HCT116 (cell line): ENCODE data around the gene RNU1-1.
"Not testable (repeated sequence)": the region's sequence is repeated elsewhere in the genome, so short reads cannot be mapped to it uniquely, and the experiment has no call there.

Experiments
- FOSL1 ChIP-seq: IDR thresholded peaks from 2 replicates; pipeline ENCODE4 v1.6.1; 2012; ENCODE audit warnings: low read depth
- POLR2AphosphoS5 ChIP-seq: IDR thresholded peaks from 2 replicates; pipeline ENCODE4 v1.6.1; 2011; ENCODE audit warnings: mild to moderate bottlenecking, low read depth, low read length, moderate library complexity
- SRF ChIP-seq: IDR thresholded peaks from 2 replicates; pipeline ENCODE4 v1.6.1; 2012; ENCODE audit warnings: low read depth
- TCF7L2 ChIP-seq: IDR thresholded peaks from 2 replicates; pipeline ENCODE4 v1.7.0; 2011; ENCODE audit warnings: borderline replicate concordance, inconsistent platforms; ENCODE audit not compliant: insufficient read depth, insufficient read length; ENCODE audit errors: extremely low read depth
- YY1 ChIP-seq: IDR thresholded peaks from 2 replicates; pipeline ENCODE4 v1.6.1; 2011; ENCODE audit warnings: low read length, low read depth, moderate library complexity, mild to moderate bottlenecking; ENCODE audit not compliant: insufficient replicate concordance; ENCODE audit errors: extremely low read depth
- ZNF274 ChIP-seq: fragments of 200-500 bp; sonication (Bioruptor generic); IDR thresholded peaks from 2 replicates; pipeline ENCODE4 v1.6.1; 2014; ENCODE audit warnings: mild to moderate bottlenecking, low read depth, low read length, inconsistent platforms
- TF ChIP-seq, protein P1 (sequence below), 3 experiments: fragments of 200-600 bp in 1 of 3; sonication (generic) in 1 of 3; IDR thresholded peaks in 2 of 3; conservative IDR thresholded peaks in 1 of 3; 2 replicates each; pipeline ENCODE4 v1.5.1; 2012 to 2017; ENCODE audit warnings: low read depth in 2 of 3, low read length in 2 of 3, antibody characterized with exemption in 1 of 3, borderline replicate concordance in 1 of 3, control low read depth in 1 of 3, mild to moderate bottlenecking in 1 of 3, mixed read lengths in 1 of 3, mixed run types in 1 of 3, moderate library complexity in 1 of 3; ENCODE audit not compliant: insufficient read depth in 1 of 3
- TF ChIP-seq, protein P2 (sequence below): IDR thresholded peaks from 2 replicates; pipeline ENCODE4 v1.6.1; 2012

DNA sequence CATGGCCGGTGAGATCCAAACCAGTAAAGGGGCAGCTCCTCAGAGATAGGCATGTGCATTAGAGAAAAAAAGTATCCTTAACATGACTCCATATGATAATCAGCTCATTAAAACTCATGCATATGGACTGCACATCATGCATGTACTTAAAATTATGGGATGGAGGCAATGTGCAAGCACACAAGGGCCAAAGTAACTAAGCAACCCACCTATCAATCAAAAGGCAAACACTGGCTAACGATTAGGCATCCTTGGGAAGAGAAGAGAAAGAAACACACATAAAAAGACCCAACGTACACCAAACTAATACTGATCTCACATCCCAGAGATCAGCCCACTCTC is 4.8 kb upstream of the RNU1-1 start:
- TF ChIP-seq, protein P1, sequence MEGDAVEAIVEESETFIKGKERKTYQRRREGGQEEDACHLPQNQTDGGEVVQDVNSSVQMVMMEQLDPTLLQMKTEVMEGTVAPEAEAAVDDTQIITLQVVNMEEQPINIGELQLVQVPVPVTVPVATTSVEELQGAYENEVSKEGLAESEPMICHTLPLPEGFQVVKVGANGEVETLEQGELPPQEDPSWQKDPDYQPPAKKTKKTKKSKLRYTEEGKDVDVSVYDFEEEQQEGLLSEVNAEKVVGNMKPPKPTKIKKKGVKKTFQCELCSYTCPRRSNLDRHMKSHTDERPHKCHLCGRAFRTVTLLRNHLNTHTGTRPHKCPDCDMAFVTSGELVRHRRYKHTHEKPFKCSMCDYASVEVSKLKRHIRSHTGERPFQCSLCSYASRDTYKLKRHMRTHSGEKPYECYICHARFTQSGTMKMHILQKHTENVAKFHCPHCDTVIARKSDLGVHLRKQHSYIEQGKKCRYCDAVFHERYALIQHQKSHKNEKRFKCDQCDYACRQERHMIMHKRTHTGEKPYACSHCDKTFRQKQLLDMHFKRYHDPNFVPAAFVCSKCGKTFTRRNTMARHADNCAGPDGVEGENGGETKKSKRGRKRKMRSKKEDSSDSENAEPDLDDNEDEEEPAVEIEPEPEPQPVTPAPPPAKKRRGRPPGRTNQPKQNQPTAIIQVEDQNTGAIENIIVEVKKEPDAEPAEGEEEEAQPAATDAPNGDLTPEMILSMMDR (IDR thresholded peaks at IDR 0.05 in 2 of 3, conservative IDR thresholded peaks at IDR 0.05 in 1 of 3; ENCODE audit: borderline replicate concordance in 1 of 3, insufficient read depth in 1 of 3, low read depth in 2 of 3, low read length in 2 of 3) = not testable (repeated sequence)
- TF ChIP-seq, protein P2, sequence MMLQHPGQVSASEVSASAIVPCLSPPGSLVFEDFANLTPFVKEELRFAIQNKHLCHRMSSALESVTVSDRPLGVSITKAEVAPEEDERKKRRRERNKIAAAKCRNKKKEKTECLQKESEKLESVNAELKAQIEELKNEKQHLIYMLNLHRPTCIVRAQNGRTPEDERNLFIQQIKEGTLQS = not testable (repeated sequence)
- TF ChIP-seq ZNF274, FOSL1, POLR2AphosphoS5, YY1, TCF7L2, SRF: not testable (repeated sequence)
